Pons (tissue), 1 donor: ENCODE data around the gene HYLS1.
A peak's percentile ranks its signal among the peaks of the same experiment; 100 is the strongest.
"Not testable (repeated sequence)": the region's sequence is repeated elsewhere in the genome, so short reads cannot be mapped to it uniquely, and the experiment has no call there.

ENCODE experiments used
- DNase-seq: peaks from one replicate; pipeline ENCODE4 v3.0.0-alpha.2; 2016; ENCODE audit warnings: low spot score

HYLS1 gene

GRCh38 chr11:125903711-125904659, 16.5 kb downstream of the HYLS1 start, which contains the start of gene DDX25:
Gene DDX25, plus strand, starts transcription at chr11:125904508. Its CDS starts 10 bp downstream, at chr11:125904518.
- peak; percentile 35 for DNase-seq

GRCh38 chr11:125904678-125905077, 17.2 kb downstream of the HYLS1 start:
- DNase-seq = no peak

GRCh38 chr11:125910226-125910849, 22.9 kb downstream of the HYLS1 start:
- DNase-seq = peak; percentile 50

- DNase-seq = not testable (repeated sequence)
Observed at GRCh38 chr11:125914601-125915000, 27.1 kb downstream of the HYLS1 start.

GRCh38 chr11:125916683-125917347, 29.3 kb downstream of the HYLS1 start:
- no peak for DNase-seq

- DNase-seq = no peak
Observed at GRCh38 chr11:125918140-125918840, 30.8 kb downstream of the HYLS1 start.

GRCh38 chr11:125921042-125921441, 33.6 kb downstream of the HYLS1 start:
- DNase-seq = no peak

GRCh38 chr11:125922156-125922555, 34.7 kb downstream of the HYLS1 start:
- no peak for DNase-seq

- DNase-seq = peak; percentile 85
Observed at GRCh38 chr11:125923012-125923579, 35.6 kb downstream of the HYLS1 start.

GRCh38 chr11:125923633-125924032, 36.2 kb downstream of the HYLS1 start:
- no peak for DNase-seq

- DNase-seq = no peak
Observed at GRCh38 chr11:125924384-125925007, 37.0 kb downstream of the HYLS1 start.

GRCh38 chr11:125925247-125925740, 37.8 kb downstream of the HYLS1 start:
- DNase-seq = no peak

- no peak for DNase-seq
Observed at GRCh38 chr11:125925804-125926203, 38.3 kb downstream of the HYLS1 start.

GRCh38 chr11:125926682-125927081, 39.2 kb downstream of the HYLS1 start:
- no peak for DNase-seq

- peak; percentile 72 for DNase-seq
Observed at GRCh38 chr11:125929445-125930075, 42.1 kb downstream of the HYLS1 start.

- no peak for DNase-seq
Observed at GRCh38 chr11:125930076-125930450, 42.6 kb downstream of the HYLS1 start.

- no peak for DNase-seq
Observed at GRCh38 chr11:125931116-125931515, 43.6 kb downstream of the HYLS1 start.

- no peak for DNase-seq
Observed at GRCh38 chr11:125931668-125932067, 44.2 kb downstream of the HYLS1 start.

- no peak for DNase-seq
Observed at GRCh38 chr11:125932301-125932700, 44.8 kb downstream of the HYLS1 start.

- no peak for DNase-seq
Observed at GRCh38 chr11:125933030-125933813, 45.8 kb downstream of the HYLS1 start.
